COLO668 (cell line): ENCODE measurements around the gene TEX14.
"Not testable (repeated sequence)": the region's sequence is repeated elsewhere in the genome, so short reads cannot be mapped to it uniquely, and the experiment has no call there.

ENCODE experiments used
- DNase-seq: peaks from one replicate; lab custom pipeline; 2025; ENCODE audit not compliant: unreplicated experiment; lab: John Stamatoyannopoulos, UW

Gene TEX14

DNA sequence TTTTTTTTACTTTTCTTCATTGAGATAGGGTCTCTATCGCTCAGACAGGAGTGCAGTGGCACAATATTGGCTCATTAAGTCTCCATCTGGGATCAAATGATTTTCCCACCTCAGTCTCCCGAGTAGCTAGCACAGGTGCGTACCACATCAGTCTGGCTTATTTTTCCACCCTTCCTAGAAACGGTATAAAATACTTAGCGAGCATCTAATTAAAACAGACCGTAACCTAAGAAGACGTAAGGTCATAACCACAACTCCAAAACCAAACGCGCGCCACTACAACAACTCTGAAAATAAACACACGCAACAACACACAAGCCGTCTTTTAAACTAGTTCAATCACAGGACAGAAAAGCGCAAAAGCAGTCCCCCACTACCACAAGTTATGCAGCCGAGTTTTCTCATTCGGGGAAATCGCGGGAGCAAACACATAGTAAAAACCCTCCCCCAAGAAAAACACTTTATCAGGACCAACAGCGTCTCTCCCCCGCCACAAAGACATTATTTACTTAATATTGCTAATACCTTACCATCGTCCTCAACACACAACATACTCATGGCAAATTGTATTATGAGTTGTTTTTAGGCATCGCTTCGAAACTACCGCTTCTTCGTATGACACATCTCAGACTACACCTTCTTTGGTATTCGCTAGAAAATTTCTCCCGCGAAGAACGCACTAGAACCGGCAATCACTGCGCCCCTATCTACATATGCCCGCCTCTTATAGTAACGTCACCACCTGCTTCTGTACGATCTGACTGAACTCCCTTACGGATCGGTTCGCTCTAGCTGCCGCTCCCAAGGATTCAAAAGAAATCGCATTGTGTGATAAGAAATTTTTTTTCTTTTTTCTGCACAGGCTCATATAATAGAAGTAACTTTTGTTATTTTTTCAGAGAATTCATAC lies 32.8 kb downstream of the TEX14 start:
- peak; percentile 69 for DNase-seq

DNA sequence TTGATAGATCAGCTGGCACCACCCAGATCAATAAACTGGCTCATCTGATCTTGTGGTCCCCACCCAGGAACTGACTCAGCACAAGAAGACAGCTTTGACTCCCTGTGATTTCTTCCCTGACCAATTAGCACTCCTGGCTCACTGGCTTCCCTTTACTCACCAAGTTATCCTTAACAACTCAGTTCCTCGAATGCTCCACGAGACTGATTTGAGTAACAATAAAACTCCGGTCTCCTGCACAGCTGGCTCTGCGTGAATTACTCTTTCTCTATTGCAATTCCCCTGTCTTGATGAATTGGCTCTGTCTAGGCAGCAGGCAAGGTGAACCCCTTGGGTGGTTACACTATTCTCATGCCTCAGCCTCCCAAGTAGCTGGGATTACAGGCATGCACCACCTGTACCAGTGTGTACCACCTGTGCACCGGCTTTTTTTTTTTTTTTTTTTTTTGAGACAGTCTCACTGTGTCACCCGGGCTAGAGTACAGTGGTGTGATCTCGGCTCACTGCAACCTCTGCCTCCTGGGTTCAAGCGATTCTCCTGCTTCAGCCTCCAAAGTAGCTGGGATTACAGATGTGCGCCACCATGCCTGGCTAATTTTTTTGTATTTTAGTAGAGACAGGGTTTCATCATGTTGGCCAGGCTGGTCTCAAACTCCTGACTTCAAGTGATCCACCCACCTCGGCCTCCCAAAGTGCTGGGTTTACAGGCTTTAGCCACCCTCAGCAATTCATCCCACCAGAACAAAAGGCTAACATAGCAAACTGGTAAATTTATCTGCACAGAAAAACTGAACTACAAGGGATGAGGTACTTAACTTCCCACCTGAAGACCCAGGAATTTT lies 33.7 kb downstream of the TEX14 start:
- DNase-seq = not testable (repeated sequence)

DNA sequence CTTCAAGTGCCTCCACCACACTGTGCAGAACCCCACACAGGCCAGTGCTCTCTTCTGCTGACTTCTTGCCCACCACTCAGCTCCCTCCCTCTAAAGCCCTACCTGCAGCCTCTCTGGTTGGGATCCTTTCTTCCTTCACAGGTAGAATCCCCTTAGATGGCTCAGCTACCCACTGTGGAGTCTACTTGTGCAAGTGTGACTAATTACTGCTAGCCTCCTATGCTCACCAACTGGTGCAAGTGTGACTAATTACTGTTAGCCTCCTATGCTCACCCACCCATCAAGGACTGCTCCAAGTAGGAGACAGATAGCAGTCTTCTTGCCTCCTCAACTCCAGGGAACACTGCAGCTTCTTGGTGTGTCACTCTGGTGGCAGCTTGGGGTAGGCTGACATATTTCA lies 43.6 kb downstream of the TEX14 start:
- no peak for DNase-seq

- no peak for DNase-seq
Observed at GRCh38 chr17:58643147-58643546, 48.7 kb downstream of the TEX14 start.

DNA sequence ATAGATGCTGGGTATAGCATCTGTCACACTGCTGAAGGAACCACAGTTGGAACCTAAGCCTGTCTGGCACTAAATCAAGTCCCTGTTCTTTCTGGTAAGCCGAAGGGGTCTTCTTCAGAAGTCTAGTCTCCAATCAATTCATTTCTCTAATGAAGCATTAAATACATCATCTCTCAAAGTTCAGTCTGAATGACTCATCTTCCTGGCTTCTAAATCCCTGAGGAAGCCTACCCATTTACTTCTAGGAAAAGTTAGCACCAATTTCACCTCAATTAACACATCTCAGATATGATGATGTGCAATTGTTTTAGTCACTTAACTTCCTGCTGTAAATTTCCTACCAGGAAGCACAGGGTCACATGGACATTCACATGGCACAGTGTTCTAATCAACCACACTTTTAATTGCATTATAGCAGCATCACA lies 49.9 kb downstream of the TEX14 start:
- DNase-seq = no peak

- no peak for DNase-seq
Observed at GRCh38 chr17:58640202-58640601, 51.6 kb downstream of the TEX14 start.

GRCh38 chr17:58639681-58640080 lies 52.2 kb downstream of the TEX14 start:
- DNase-seq = no peak

DNA sequence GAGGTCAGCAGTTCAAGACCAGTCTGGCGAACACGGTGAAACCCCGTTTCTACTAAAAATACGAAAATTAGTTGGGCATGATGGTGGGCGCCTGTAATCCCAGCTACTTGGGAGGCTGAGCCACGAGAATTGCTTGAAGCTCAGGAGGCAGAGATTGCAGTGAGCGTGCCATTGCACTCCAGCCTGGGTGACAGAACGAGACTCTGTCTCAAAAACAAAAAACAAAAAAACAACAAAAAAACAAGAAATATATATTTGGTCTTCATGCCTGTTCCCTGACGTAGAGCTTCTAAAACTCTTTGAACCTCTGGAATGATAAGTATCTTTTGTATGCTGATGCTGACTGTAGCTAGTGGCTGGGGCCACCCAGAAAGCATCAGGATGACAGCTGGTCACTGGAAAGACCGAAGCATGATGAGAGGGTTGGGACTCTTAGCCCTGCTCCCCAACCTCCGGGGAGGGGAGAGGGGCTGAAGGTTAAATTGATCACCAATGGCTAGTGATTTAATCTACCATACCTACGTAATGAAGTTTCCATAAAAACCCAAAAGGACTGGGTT lies 54.8 kb downstream of the TEX14 start:
- DNase-seq = no peak

DNA sequence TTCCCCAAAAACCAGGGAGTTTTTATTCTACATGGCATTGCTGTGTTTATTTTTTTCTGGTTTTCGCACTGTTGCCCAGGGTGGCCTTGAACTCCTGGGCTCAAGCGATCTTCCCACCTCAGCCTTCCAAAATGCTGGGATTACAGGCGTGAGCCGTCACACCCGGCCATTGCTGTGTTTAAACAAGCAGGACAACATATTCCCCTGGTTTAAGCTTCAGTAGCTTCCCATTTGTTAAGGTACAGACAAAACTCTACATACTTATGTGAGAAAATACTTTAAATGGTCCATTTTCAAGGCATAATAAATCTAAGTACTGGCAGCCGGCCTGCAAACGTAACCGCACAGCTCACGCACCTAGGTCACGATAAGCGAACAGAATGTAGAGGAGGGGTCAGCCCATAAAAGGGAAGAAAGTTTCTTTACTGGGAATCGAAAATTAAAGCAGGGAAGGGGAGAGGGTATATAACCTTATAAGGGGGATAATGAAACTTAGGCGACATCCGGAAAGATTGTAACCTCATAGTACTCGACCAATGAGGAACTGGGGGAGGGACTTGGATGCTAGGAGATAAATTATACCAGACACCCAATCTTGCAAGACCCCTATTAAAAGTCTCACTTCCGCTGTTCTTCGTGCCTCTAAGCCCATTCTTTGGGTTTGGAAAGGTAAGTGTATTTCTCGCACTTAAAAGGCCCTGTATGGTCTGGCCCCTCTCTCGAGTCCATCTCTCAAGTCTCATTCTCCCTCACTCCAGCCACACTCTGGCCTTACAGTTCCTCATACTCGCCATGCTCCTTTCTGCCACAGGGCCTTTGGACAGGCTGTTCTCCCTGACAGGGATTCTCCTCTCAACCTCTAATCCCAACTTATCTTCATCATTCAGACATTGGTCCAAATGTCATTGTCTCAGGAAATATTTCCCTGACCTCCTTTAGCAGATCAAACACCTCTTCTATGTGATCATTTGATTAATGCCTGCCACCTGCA lies 59.2 kb downstream of the TEX14 start:
- DNase-seq = no peak

GRCh38 chr17:58631523-58632323 lies 60.1 kb downstream of the TEX14 start:
- peak; percentile 79 for DNase-seq

DNA sequence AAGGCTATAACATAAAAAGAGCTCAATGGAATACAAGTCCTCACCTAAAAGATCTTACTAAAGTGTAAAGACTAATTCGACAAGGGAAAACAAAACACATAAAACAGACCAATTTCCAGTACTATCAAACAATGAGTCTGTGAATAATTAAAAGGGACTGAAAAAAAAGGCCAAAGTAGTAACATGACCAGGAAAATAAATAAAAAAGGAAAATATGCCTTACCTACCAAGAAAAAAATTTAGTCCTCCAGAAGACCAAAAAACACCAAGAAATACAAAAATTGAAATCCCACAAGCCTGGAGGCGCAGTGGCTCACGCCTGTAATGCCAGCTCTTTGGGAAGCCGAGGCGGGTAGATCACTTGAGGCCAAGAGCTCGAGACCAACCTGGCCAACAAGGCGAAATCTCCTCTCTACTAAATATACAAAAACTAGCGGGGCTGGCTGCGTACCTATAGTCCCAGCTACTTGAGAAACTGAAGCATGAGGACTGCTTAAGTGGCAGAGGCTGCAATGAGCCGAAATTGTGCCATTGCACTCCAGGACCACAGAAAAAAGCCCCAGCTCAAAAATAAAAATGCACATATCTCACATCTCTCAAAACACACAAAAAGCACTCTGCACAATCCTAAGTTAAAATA lies 60.8 kb downstream of the TEX14 start:
- DNase-seq = no peak

DNA sequence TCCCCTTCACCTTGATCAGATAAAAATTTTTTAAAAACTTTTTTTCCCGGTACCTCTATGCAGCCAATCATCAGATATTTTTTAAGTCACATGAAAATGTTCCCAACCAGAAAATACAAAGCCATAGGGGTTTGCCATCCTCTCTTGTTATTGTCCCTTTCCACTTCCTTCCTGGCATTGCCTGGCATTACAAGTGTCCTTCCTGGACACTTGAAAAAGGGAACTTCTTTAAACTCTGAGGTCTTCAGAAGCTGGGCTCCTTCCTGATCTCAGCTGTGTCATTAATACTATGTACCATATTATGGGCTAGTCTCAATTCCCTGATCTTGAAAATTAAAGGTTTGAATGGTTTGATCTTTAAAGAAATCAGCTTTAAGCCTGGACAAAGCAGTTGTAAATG lies 64.9 kb downstream of the TEX14 start:
- no peak for DNase-seq

DNA sequence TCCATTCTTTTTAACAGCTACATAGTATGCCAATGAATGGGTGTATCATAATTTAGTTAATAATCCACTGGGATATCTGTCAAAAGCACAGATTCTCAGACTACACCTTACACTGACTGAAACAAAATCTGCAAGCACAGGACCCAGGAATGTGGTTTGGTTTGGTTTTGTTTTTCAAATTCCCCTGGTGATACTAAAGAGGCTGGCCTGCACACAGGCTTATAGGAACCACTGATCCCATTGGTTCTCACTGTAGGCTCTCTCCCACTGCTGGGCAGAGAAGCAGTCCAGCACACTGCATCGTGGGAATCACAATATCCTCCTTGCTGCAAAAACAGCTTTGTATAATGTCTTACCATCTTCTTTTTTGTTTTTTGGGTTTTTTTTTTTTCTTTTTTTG lies 67.1 kb downstream of the TEX14 start:
- DNase-seq = no peak

GRCh38 chr17:58621174-58621573 lies 70.7 kb downstream of the TEX14 start:
- no peak for DNase-seq

- DNase-seq = no peak
Observed at GRCh38 chr17:58618336-58618735, 73.5 kb downstream of the TEX14 start.

DNA sequence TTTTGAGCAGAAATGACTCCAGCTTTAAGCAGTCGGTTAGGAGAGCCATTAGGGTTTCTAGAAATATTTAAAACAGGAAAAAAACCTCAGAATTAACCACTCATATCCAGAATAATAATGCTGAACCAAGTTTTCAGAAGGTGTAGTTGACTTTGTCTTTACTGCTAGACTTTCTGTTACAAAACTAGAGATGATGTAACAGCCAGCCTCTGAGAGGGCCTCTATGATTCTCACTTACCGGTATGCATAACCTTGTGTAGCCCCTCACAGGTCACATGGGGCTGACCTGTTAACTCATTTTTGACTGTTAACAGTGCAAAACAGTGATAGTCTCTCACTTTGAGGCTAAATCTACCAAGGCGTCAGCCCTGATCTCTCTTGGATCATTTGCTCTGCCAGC lies 74.3 kb downstream of the TEX14 start:
- no peak for DNase-seq

DNA sequence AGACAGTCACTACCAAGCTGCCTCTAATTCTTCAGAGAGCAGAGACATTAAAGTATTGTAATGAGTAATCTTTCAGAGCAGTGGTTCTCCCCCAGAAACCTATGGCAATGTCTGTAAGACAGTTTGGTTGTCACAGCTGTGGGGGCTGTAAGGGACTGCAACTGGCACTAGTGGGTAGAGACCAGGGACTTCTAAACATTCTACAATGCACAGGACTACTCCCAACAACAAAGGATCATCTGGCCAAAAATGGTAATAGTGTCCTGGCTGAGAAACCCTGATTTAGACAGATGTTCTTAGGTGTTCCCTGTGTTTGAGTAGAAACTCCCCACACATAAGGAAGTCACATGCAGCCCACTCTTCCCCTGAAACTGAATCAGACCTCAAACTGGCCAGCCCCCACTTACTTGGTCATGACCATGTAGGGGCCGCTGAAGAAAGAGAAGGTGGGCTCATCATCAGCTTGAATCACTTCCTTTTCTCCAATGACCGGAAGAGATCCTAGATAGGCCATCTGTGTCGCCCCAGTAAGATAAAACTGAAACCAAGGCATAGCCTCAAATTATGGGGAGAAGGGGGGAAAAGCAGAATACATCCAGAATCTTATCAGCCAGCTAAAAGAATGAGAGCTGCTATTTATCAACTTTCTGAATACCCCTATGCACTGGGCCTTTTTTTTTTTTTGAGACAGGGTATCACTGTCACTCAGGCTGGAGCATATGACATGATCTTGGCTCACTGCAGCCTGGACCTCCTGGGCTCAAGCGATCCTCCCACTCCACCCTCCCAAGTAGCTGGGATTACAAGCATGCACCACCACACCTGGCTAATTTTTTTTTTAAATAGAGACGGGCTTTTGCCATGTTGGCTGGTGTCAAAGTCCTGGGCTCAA lies 75.8 kb downstream of the TEX14 start:
- DNase-seq = no peak

DNA sequence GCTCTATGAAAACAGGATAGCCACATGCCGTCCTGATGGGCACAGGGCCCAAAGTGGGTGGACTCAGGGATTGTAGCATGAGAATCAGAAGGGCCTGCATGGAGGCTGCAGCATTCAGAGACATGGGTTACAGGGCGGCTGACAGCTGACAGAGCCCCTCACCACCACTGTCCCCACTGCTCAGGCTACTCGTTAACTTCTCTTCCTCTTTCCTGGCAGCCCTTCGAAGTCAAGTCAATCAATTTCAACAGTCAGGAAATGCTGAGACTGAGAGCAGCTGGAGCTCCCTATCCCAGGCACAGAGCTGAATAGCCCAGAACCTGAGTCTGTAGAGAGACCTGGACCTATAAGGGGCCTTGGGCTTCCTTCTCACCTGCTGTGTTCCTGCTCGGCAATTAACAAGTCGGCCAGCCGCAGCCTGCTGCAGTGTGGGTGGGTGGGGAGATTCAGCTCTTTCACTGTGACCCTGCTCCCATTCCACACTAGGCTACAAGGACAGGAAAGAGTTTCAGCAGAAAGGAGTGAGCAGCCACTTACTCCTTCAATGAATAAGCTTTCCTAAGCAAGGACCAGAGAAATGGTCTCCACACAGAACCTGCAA lies 76.9 kb downstream of the TEX14 start:
- DNase-seq = no peak
